Omental fat pad (tissue), 4 donors: ENCODE results near the gene KCNE2. TPM values are rescaled to one million over a fixed set of nuclear protein-coding genes. Genes with fewer than 3 reads are reported as not detected.

ENCODE experiments used
- ATAC-seq: fragments of 150-250 bp; one replicate; pipeline ENCODE4 v1.9.1; 2016; ENCODE audit warnings: mild to moderate bottlenecking, moderate library complexity; ENCODE audit not compliant: low FRiP score
- DNase-seq: peaks from one replicate; pipeline ENCODE4 v3.0.0-alpha.2; 2019; ENCODE audit warnings: low spot score
- CTCF ChIP-seq, 3 donors: fragments of 450-650 bp; IDR thresholded peaks; one replicate each; pipeline ENCODE4 v1.5.1; 2016 to 2017; ENCODE audit warnings: antibody characterized with exemption in 3 of 3, mild to moderate bottlenecking in 3 of 3, moderate library complexity in 2 of 3
- total RNA-seq, 4 donors: library from RNA; depleted of rRNA; stranded (reverse); fragments of >200 nt; gene quantifications; one replicate each; pipeline ENCODE4 v1.1.0, GENCODE V29; 2016

The KCNE2 gene
- total RNA-seq, 4 donors from 2014 or later = not detected

- TF ChIP-seq CTCF (IDR thresholded peaks at IDR 0.05) = peak in 1 of 3 donors; percentile 13
- DNase-seq = no peak
- no peak for ATAC-seq
Observed at GRCh38 chr21:34351786-34352241, 12.0 kb upstream of the KCNE2 start.

DNA sequence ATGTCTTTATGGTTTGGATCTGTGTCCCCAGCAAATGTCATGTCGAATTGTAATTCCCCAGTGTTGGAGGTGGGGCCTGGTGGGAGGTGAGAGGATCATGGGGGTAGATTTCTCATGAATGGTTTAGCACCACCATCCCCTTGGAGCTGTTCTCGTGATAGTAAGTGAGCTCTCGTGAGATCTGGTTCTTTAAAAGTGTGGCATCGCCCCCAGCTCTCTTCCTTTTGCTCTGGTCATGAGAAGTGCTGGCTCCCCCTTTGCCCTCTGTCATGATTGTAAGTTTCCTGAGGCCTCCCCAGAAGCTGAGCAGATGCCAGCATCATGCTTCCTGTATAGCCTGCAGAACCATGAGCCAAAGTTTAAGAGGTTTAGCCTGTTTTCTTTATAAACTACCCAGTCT lies 11.2 kb upstream of the KCNE2 start:
- DNase-seq (no peak), ATAC-seq (no peak)
- no peak for TF ChIP-seq CTCF (IDR thresholded peaks at IDR 0.05)

- ATAC-seq (no peak), DNase-seq (no peak)
- TF ChIP-seq CTCF (IDR thresholded peaks at IDR 0.05) = no peak
Observed at GRCh38 chr21:34353182-34353581, 10.6 kb upstream of the KCNE2 start.

DNA sequence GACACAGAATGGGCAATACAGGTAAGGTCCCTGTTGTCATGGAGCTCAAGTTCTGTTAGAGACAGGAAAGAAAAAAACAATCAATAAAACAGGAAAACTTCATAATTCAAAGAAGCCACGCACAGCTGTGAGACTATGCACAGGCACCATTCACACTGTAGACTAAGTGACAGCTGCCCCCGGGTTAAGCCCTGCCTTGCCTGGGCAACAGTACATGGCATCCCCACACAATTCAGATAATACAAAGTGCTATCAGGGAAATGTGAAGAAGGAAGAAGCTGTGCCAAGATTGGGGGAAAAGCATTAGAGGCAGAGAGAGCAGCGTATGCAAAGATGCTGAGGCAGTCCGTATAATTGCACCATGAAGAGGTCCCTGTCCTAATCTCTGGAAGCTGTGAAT lies 9.0 kb upstream of the KCNE2 start:
- TF ChIP-seq CTCF (IDR thresholded peaks at IDR 0.05) = no peak
- ATAC-seq = no peak
- no peak for DNase-seq

- ATAC-seq (no peak), DNase-seq (no peak)
- no peak for TF ChIP-seq CTCF (IDR thresholded peaks at IDR 0.05)
Observed at GRCh38 chr21:34355570-34355969, 8.2 kb upstream of the KCNE2 start.

DNA sequence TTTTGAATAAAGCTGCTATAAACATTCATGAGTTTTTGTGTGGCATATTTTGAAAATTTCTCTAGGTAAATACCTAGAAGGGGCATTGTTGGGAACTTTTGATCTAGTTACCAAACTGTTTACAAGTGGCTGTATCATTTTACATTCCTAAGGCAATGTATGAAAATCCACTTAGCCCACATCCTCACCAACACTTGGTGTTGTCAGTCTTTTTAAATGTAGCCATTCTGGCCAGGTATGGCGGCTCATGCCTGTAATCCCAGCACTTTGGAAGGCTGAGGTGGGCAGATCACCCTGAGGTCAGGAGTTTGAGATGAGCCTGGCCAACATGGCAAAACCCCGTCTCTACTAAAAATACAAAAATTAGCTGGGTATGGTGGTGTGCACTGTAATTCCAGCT lies 5.9 kb upstream of the KCNE2 start:
- TF ChIP-seq CTCF (IDR thresholded peaks at IDR 0.05) = no peak
- DNase-seq (no peak), ATAC-seq (no peak)

GRCh38 chr21:34358866-34359265 lies 4.9 kb upstream of the KCNE2 start:
- no peak for ATAC-seq
- no peak for TF ChIP-seq CTCF (IDR thresholded peaks at IDR 0.05)

More at GRCh38 chr21:34358866-34359265, 4.9 kb upstream of the KCNE2 start:
- DNase-seq = no peak
